ENCODE results near the gene PLCL2.
"Not testable (repeated sequence)": the region's sequence is repeated elsewhere in the genome, so short reads cannot be mapped to it uniquely, and the experiment has no call there.

Gene PLCL2

DNA sequence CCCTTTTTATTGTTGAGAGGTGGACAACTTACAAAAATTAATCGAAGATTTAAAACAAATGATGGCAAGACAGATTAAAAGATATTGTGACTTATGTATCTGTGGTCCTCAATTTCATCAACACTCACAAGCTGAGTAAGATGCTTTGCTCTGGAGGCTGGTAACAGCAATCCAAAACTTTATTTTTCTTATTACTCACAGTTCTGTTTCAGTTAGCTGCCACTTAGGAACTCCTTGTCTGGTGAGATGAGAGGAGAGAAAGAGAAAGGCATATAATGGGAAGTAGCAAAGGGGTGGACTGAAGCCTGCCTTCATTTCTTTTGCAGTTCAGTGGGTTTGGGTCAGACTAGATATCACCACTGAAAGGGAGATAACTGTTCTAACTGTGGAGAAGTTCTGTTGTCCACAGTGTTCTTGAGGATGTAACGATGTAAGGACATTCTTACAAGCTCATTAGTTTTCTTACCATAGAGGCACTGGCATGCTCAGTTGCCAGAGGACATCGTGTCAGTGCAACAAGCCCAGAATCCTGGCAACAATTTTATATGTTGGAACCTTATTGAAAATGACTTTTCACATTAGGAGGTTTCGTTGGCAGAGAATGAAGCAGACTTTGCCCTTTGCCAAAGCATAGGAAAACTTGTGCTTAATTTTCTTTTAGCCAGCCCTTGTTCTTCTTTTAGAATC is 93.6 kb downstream of the PLCL2 start:
- no peak for DNase-seq

DNA sequence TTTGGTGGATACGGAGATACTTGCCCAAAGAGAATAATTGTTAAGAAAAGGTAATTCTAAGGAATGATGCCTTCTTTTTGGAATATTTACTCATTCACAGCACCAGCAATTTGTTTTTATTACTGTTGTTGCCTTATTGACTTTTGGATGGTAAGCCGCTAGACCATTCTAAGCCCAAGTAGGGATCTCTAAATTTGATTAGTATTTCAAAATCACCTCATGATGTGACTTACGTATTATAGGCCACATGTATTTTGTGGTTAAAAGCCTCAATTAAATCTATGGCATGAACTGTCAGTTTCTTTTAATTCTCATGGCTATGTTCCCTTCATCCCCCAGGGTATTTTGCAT is 94.1 kb downstream of the PLCL2 start:
- no peak for DNase-seq

DNA sequence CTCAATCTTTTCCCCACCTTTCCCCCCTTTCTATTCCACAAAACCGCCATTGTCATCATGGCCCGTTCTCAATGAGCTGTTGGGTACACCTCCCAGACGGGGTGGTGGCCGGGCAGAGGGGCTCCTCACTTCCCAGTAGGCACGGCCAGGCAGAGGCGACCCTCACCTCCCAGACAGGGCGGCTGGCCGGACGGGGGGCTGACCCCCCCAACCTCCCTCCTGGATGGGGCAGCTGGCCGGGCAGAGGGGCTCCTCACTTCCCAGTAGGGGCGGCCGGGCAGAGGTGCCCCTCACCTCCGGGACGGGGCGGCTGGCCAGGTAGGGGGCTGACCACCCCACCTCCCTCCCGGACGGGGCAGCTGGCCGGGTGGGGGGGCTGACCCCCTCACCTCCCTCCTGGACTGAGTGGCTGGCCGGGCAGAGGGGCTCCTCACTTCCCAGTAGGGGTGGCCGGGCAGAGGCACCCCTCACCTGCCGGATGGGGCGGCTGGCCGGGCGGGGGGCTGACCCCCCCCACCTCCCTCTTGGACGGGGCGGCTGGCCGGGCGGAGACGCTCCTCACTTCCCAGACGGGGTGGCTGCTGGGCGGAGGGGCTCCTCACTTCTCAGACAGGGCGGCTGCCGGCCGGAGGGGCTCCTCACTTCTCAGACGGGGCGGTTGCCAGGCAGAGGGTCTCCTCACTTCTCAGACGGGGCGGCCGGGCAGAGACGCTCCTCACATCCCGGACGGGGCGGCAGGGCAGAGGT is 95.2 kb downstream of the PLCL2 start:
- DNase-seq, result not testable (repeated sequence)

DNA sequence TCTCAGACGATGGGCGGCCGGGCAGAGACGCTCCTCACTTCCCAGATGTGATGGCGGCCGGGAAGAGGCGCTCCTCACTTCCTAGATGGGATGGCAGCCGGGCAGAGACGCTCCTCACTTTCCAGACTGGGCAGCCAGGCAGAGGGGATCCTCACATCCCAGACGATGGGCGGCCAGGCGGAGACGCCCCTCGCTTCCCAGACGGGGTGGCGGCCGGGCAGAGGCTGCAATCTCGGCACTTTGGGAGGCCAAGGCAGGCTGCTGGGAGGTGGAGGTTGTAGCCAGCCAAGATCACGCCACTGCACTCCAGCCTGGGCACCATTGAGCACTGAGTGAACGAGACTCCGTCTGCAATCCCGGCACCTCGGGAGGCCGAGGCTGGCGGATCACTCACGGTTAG is 95.8 kb downstream of the PLCL2 start:
- DNase-seq, result not testable (repeated sequence)

DNA sequence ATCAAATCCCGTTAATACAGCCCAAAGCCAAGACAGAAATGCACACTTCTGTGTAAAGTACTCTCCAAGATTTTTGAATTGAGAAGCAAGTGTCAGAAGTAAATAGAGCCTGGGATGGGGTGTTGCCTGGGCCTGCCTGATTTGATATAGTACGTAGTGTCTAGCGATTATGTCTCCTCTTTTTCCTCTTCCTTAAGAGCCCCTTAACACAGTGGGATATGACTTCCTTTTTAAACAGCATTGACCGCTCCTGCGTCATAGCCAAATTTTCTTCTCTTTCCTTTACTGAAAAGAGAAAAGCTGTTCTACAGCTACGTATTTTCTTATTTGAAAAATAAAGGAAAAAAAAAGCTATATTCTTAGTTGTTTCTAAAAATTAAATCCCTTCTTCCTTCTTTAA is 97.7 kb downstream of the PLCL2 start:
- DNase-seq, result no peak

DNA sequence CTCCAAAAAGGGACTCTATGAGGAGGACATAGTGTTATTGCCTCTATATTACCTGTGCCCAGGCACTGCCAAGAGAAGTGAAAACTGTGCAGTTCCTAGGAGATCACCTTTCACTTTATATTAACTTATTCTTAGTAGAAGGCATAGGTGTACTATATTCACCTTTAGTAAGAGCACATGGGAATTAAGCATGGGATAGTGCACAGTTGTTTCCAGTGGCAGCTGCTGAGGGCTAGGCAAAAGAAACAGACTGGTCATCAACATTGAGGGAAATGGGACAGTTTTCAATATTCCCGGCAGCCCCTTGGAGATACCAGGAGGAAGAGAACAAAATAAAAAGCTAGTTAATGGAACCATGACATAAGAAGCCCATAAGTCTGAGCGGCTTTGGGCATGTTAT is 100.9 kb downstream of the PLCL2 start:
- DNase-seq, result no peak

DNA sequence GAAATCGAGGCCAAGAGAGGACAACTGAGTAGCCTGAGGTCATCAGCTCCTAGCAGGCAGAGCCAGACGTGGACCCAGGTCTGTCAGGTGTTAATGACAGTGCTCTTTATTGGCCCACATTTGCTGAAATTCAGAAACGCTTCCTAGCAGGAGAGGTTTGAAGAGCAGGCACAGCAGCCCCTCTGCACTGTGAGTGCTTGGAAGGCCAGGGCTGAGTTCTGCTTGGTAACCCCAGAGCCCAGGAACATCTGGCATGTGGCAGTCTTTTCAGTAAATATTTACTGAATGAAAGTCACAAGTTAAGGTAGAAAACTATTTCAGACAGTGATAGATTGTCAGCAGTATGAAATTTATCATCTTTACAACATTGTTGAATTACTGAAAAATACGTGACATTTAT is 102.4 kb downstream of the PLCL2 start:
- no peak for DNase-seq

DNA sequence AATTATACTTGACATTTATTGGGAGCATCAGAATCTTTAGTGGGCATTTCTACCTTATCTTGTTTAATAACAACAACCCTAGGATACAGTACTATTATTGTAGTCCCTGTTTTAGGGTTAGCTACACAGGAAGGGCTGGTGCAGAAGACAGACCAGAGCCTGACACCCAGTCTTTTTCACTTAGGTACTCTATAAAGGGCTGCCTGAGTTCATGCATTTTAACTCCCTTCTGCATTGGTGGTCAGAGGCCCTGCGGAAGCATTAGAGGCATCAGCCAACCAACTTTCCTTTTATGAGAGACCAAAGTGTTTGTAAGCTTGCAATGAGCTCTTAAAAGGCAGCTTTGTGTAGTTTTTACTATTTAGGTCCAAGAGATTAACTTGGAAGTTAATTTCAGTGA is 105.4 kb downstream of the PLCL2 start:
- DNase-seq, result no peak

DNA sequence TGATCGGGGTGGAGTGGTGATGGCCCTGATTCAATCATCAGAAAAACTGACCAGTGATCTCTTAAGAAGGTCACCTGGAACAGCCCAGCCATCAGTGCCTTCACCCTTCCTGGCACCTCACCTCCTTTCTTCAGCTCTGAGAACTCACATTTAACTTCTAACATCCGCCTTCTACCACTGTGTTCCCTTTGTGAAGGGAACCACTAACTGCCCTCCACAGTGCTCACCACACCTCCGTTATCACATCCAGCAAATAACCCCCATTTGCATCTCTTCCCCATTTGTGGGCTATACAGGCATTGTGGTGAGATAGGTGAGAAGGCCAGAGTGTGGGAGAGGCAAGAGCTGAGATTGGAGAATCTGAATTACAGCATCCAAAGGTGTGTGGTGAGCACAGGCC is 107.4 kb downstream of the PLCL2 start:
- no peak for DNase-seq

DNA sequence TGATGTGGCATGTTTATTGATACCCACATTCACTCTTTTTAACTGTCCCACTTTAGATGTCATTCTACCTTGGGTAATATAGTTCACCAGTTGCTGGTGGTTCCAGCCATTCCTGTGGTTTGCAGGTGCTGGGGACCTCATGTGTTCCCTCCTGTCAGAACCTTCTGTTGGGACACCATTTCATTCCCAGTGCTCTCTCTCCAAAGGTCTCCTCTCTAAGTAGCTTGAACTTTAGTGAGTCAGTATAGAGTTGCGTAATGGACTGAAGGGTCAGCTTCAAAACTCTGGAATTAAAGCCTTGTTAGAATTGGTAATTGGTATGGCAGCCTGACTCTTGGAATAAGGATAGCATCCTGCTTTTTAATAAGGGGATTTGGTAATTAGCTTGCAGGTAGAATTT is 108.5 kb downstream of the PLCL2 start:
- no peak for DNase-seq

DNA sequence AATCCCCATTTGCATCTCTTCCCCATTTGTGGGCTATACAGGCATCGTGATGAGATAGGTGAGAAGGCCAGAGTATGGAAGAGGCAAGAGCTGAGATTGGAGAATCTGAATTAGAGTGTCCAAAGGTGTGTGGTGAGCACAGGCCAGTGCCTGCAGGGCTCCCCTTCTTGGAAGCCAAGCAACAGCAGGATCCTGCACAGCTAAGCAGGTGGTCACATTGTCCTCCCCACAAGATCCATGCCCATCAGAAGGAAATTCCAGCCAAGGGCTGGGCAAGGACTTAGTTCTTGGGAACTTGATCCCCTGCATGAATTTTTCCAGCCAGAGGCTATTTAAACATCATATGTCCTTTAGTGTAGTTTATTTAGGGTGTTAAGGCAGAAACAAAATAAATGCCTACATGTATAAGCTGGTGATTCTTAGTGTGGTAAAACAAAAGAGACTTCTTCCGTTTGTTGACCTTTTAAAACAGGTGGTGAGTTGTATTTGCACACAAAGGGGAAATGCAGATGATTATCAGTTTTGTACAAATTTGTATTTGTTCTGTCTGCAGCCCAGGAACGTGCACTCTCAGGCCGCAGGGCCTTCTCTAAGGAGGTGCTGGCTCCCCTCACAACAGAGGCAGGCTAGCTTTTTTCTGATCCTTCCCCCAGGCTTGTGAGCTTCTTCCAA is 110.2 kb downstream of the PLCL2 start:
- peak in 1 of 5 experiments; percentile 31 for DNase-seq

DNA sequence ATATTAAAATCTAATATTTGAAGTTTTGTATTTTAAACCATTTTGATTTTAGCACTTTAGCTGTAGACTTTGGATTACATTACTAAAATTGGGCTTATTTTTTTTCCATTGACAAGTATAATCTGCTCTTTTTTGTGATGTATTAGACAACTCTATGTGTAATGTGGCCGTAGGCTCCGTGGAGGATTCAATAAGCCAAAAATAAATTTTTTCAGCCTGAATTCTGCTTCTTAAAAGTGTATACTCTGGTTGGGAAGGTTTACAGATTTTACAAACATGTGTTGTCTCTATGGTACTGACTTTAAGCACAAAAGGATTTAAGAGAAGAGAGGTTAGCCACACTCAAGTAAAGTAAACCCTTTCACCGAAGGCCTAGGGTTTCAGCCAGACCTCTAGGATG is 110.8 kb downstream of the PLCL2 start:
- no peak for DNase-seq

DNA sequence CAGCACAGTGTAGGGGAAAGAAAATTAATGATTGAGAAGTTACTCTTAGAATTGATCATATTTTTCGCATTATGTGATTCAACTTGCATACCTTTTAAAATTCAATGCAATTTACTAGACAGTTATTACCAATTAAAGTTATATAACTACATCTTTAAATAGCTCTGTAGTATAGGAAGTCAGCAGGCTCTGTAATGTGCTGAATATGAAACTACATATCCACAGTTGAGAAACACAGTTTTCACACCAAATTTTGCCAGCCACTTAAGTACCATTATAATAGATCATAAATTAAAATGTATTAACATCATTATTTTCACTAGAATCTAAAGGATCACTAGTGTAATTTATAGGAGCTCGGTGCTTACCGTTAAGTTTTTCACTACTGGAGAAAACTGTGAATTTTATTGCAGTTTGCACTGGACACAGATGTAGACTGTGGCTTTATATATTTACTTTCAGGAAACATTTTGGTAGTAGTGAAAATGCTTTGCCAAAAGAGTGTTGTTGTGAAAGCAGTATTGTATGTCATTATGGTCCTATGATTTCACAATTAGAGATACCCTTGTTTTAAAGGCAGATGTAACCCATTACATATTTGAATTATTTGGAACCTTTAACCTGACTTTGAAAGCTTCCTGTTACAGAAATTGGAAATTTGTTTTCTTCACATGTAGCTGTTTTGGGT is 113.6 kb downstream of the PLCL2 start:
- no peak for DNase-seq

DNA sequence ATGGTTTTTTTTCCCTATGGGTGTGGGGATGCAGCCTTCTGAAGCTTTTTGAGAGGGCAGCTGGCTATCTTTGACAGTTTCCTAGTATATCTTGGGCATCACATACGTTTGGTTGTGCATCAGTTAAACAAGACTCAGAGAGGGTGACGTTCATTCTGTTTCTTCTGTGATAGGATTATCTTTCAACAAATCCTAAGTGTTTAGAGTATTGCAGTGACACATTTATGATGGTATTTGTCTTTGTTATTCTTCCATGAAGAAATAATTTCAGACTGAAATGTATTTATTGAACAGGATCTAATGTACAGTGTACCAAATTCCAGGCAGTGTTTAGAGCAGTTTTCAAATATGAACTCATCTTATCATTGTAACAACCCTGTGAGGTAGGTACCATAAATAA is 114.4 kb downstream of the PLCL2 start:
- no peak for DNase-seq

DNA sequence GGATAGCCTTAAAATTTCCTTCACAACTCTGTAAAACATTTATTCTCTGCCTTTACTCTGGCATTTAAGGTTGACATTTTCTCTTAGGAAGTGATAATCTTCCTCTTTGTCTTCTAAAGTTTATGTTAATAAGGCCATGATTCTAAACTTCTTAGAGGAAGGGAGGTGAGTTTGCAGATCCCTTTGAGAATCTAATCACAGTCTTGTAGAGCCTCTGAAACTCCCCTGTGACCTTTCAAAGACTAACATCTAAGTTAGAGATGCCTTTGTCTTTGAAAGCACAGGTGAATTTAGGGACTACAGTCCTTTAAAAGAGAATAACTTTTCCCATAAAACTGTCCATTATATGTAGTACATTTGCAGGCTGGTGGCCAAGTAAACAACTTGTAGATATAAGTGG is 115.1 kb downstream of the PLCL2 start:
- no peak for DNase-seq

DNA sequence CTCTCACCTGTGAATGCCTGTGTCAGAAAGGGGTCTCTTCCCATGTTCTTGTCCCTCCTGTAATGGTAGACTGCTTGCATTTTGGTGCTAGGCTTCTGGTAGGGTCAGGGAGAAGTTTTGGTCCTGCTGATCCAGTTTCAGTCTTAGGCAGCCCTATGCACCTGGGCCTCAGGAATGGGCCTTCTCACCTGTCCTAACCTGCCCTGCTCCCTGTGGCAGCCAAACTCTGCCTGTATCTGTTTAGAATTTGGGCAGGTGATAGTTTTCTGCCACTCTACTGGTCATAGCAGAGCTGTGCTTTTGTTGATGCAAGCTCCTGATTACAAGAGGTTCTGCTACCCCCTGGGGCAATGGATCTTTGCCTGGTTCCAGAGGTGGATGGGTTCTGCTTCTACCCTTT is 118.7 kb downstream of the PLCL2 start:
- no peak for DNase-seq

DNA sequence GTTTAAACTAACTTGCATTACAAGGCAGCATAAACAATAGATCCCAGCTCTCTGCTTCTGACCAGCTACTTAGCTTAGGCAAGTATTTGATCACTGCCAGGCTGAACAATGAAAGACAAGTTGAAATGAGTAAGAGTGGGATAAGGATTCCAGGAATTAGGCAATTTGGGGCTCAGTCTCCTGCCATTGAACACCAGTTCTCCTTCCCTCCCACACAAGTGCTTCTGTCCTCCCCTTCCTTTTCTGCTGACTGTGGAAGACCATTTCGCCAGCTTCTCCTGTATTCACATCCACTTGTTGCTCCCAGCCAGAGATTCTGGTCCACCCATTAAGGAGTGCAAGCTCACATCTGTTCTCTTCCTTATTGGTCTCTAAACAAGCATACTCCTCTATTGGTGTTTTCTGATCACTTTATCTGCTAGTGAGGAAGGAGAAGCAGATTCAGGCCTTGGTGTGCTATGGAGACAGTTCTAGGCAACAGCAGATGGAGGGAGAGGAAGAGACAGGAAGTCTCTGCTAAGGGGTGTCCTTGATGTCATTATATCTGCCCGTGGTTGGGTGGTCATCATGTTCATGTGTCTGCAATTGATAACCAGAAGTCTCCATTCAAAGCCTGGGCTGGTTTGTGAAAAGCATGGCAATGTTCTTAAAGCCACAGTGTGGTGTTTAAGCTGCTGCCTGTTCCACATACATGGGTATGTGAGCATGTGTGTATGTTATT is 121.5 kb downstream of the PLCL2 start:
- DNase-seq, result peak in 1 of 5 experiments; percentile 8

DNA sequence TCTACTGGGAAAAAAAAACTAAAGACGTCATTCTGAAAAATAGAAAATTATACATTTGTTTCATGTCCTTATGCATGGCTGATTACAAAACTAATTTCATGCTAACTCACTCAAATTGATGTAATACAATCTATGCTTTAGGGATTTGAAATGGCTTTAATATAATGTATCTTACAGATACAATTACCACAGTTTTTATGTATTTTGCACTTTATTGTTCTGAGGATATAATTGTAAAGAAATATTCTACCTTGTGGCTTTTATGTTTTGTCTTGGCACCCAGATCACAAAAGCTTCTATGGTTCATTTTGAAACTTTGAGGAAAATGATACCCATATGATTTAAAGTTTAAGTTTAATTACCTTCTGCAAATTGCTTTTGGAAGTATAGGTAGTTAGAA is 122.5 kb downstream of the PLCL2 start:
- no peak for DNase-seq

DNA sequence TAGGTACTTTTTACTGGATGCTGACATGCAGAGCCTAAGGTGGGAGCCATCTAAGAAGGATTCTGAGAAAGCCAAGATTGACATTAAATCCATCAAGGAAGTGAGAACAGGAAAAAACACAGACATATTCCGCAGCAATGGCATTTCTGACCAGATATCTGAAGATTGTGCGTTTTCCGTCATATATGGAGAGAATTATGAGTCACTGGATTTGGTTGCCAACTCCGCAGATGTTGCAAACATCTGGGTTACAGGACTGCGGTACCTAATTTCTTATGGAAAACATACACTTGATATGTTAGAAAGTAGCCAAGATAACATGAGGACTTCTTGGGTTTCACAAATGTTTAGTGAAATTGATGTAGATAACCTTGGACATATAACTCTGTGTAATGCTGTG is 125.1 kb downstream of the PLCL2 start:
- DNase-seq, result no peak

DNA sequence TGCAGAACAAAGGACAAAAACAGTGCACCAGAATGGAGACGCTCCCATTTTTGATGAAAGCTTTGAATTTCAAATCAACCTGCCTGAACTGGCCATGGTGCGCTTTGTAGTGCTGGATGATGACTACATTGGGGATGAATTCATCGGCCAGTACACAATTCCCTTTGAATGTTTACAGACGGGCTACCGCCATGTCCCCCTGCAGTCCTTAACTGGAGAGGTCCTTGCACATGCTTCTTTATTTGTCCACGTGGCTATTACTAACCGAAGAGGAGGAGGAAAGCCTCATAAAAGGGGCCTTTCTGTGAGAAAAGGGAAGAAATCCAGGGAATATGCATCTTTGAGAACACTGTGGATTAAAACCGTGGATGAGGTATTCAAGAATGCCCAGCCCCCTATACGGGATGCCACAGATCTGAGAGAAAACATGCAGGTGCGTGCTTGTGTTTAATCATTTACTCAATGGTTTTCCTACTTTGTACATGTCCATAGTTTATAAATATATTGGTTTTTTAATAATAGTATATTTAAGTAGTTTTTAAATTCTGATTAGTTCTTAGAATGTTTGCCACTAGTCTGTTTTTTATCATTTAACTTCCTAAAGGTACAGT is 127.1 kb downstream of the PLCL2 start:
- DNase-seq, result no peak

DNA sequence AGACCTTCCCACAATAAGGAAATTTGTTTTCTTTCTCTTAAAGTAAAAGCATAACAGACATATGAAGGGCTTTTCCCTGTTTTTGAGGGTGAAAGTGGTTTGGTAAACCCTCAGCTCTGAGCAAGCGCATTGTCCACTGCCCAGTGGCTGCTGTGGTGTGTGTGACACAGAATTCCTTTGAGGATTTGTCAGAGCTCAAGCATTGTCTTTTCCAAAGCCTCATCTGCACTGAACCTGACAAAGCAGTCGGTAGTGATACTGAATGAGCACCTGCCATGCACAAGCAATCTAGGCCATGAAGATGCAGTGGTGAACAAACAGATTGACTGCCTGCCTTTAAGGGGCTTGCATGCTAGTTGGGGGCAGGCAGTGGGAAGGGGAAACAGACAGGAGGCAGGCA is 128.3 kb downstream of the PLCL2 start:
- DNase-seq, result no peak

DNA sequence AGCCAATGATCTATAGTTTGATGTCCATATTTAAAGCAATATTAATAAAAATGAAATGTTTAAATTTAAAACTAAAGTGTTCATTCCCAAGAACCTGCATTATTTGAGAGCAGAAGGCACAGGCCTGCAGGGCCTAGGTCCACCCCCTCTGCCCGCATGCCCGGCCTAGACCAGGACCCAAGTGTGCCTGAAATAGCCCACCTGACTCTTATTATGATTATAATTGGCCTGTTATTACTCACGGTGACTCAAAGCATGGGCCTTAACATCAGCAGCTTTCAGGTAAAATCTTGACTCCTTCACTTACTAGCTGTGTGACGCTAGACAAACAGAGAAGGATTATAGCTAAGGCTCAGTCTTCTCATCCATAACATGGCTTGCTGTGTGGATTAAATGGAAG is 128.8 kb downstream of the PLCL2 start:
- DNase-seq, result no peak
